HepG2 (cell line): ENCODE results near the gene GLTPD2. TPM values are rescaled to one million over a fixed set of nuclear protein-coding genes. Genes with fewer than 3 reads are reported as not detected.

ENCODE experiments used
- MATR3 ChIP-seq: sonication (generic); formaldehyde crosslinking; IDR thresholded peaks from 2 replicates; pipeline ENCODE4 v1.4.0; 2020; ENCODE audit warnings: missing genetic modification reagents
- TMF1 ChIP-seq: sonication (generic); formaldehyde crosslinking; IDR thresholded peaks from 2 replicates; pipeline ENCODE4 v1.8.1; 2022; ENCODE audit warnings: low read depth, missing genetic modification reagents
- ZBTB20 ChIP-seq: sonication (generic); formaldehyde crosslinking; IDR thresholded peaks from 2 replicates; pipeline ENCODE4 v1.8.1; 2023; ENCODE audit warnings: missing genetic modification reagents, low read depth, mild to moderate bottlenecking, borderline replicate concordance
- ZFP90 ChIP-seq: sonication (generic); formaldehyde crosslinking; IDR thresholded peaks from 2 replicates; pipeline ENCODE4 v1.8.0; 2022; ENCODE audit warnings: missing genetic modification reagents, mild to moderate bottlenecking, inconsistent platforms, borderline replicate concordance
- ZNF44 ChIP-seq: sonication (generic); formaldehyde crosslinking; IDR thresholded peaks from 2 replicates; pipeline ENCODE4 v1.5.1; 2020; ENCODE audit warnings: mild to moderate bottlenecking, missing genetic modification reagents
- ZNF563 ChIP-seq: sonication (generic); formaldehyde crosslinking; IDR thresholded peaks from 2 replicates; pipeline ENCODE4 v1.8.0; 2022; ENCODE audit warnings: mild to moderate bottlenecking, moderate library complexity, missing genetic modification reagents
- polyA plus RNA-seq, 8 experiments: library from polyadenylated mRNA; depleted of rRNA in 3 of 8; stranded (reverse) in 7 of 8; unstranded in 1 of 8; fragments of >200 nt; fragmentation: Illumina TruSeq in 4 of 8; extraction: Trizol in 4 of 8; gene quantifications; 2 replicates each; pipeline versions ENCODE4 v1.2.1 to v1.2.3, GENCODE V29; 2011 to 2016; ENCODE audit warnings: low read depth in 4 of 8, missing spikeins in 1 of 8, mixed read lengths in 1 of 8; ENCODE audit not compliant: insufficient read depth in 1 of 8
- total RNA-seq, 5 experiments: library from RNA; depleted of rRNA; stranded (reverse); fragments of >200 nt; fragmentation: Illumina TruSeq; extraction: Trizol; gene quantifications; 2 replicates each; pipeline ENCODE4 v1.2.3, GENCODE V29; 2016; ENCODE audit warnings: low read depth in 1 of 5
- TF ChIP-seq, protein P1 (sequence below): sonication (generic); formaldehyde crosslinking; IDR thresholded peaks from 2 replicates; pipeline ENCODE4 v1.5.0; 2020; ENCODE audit warnings: mild to moderate bottlenecking, missing genetic modification reagents
- TF ChIP-seq, protein P2 (sequence below): sonication (generic); formaldehyde crosslinking; IDR thresholded peaks from 2 replicates; pipeline ENCODE4 v1.8.1; 2023; ENCODE audit warnings: mild to moderate bottlenecking, missing genetic modification reagents
- TF ChIP-seq, protein P3 (sequence below): sonication (generic); formaldehyde crosslinking; IDR thresholded peaks from 2 replicates; pipeline ENCODE4 v1.5.0; 2020; ENCODE audit warnings: mild to moderate bottlenecking, missing genetic modification reagents, borderline replicate concordance
- TF ChIP-seq, protein P4 (sequence below): sonication (generic); formaldehyde crosslinking; IDR thresholded peaks from 2 replicates; pipeline ENCODE4 v1.9.0; 2022; ENCODE audit warnings: missing genetic modification reagents, mild to moderate bottlenecking, borderline replicate concordance
- TF ChIP-seq, protein P5 (sequence below): sonication (generic); formaldehyde crosslinking; IDR thresholded peaks from 2 replicates; pipeline ENCODE4 v1.4.0; 2020; ENCODE audit warnings: mild to moderate bottlenecking, missing genetic modification reagents

GLTPD2 gene
- total and polyA plus RNA-seq, 2 of the 13 experiments (the other 11 are each of a cell fraction or from before 2014, with no cell fraction given): 7.5 to 12.9 TPM

DNA sequence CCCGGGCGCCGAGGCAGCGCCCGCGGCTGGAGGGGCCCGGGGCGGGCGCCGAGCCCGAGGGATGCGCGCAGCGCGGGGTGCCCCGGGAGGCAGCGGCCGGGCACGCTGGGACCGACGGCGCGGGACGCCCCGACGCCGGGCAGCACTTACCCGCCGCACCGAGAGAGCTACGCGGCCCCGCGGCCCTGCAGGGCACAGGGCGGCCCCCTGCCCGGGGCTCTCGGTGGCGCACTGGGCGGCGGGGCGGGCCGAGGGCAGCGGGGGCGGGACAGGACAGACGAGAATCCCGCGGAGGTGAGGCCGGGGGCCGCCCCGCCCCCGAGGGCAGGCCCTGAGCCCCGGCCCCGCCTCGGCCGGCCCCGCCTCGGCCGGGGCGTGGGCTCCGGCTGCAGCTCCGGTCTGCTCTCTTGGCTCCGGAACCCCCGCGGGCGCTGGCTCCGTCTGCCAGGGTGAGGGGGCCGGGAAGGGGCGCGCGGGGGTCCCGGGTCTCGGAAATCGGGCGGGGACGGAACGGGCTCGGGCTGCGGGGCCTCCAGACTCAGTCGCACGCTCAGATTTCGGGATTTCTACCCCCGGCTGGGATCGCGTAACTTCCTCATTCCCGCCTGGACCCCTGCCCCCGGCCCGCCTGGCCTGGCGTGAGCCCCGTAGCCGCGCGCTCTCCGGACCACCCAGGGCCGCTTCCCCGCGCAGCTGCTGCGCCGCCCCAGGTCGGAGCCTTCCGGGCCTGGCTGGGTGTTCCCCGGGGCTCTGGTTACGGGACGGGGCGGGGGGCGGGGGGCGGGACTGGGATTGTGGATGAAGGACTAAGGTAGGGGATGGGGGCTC, 18.2 kb downstream of the GLTPD2 start, which contains the start of gene PLD2 (continued):
- TF ChIP-seq, protein P1, sequence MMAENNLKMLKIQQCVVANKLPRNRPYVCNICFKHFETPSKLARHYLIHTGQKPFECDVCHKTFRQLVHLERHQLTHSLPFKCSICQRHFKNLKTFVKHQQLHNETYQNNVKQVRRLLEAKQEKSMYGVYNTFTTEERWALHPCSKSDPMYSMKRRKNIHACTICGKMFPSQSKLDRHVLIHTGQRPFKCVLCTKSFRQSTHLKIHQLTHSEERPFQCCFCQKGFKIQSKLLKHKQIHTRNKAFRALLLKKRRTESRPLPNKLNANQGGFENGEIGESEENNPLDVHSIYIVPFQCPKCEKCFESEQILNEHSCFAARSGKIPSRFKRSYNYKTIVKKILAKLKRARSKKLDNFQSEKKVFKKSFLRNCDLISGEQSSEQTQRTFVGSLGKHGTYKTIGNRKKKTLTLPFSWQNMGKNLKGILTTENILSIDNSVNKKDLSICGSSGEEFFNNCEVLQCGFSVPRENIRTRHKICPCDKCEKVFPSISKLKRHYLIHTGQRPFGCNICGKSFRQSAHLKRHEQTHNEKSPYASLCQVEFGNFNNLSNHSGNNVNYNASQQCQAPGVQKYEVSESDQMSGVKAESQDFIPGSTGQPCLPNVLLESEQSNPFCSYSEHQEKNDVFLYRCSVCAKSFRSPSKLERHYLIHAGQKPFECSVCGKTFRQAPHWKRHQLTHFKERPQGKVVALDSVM (CRISPR knock-in tag): no peak
- no peak for TF ChIP-seq ZNF44 (CRISPR knock-in tag)
- TF ChIP-seq, protein P2, sequence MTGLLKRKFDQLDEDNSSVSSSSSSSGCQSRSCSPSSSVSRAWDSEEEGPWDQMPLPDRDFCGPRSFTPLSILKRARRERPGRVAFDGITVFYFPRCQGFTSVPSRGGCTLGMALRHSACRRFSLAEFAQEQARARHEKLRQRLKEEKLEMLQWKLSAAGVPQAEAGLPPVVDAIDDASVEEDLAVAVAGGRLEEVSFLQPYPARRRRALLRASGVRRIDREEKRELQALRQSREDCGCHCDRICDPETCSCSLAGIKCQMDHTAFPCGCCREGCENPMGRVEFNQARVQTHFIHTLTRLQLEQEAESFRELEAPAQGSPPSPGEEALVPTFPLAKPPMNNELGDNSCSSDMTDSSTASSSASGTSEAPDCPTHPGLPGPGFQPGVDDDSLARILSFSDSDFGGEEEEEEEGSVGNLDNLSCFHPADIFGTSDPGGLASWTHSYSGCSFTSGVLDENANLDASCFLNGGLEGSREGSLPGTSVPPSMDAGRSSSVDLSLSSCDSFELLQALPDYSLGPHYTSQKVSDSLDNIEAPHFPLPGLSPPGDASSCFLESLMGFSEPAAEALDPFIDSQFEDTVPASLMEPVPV: no peak
- no peak for TF ChIP-seq ZBTB20 (CRISPR knock-in tag)
- no peak for TF ChIP-seq ZFP90 (CRISPR knock-in tag)
- TF ChIP-seq, protein P3, sequence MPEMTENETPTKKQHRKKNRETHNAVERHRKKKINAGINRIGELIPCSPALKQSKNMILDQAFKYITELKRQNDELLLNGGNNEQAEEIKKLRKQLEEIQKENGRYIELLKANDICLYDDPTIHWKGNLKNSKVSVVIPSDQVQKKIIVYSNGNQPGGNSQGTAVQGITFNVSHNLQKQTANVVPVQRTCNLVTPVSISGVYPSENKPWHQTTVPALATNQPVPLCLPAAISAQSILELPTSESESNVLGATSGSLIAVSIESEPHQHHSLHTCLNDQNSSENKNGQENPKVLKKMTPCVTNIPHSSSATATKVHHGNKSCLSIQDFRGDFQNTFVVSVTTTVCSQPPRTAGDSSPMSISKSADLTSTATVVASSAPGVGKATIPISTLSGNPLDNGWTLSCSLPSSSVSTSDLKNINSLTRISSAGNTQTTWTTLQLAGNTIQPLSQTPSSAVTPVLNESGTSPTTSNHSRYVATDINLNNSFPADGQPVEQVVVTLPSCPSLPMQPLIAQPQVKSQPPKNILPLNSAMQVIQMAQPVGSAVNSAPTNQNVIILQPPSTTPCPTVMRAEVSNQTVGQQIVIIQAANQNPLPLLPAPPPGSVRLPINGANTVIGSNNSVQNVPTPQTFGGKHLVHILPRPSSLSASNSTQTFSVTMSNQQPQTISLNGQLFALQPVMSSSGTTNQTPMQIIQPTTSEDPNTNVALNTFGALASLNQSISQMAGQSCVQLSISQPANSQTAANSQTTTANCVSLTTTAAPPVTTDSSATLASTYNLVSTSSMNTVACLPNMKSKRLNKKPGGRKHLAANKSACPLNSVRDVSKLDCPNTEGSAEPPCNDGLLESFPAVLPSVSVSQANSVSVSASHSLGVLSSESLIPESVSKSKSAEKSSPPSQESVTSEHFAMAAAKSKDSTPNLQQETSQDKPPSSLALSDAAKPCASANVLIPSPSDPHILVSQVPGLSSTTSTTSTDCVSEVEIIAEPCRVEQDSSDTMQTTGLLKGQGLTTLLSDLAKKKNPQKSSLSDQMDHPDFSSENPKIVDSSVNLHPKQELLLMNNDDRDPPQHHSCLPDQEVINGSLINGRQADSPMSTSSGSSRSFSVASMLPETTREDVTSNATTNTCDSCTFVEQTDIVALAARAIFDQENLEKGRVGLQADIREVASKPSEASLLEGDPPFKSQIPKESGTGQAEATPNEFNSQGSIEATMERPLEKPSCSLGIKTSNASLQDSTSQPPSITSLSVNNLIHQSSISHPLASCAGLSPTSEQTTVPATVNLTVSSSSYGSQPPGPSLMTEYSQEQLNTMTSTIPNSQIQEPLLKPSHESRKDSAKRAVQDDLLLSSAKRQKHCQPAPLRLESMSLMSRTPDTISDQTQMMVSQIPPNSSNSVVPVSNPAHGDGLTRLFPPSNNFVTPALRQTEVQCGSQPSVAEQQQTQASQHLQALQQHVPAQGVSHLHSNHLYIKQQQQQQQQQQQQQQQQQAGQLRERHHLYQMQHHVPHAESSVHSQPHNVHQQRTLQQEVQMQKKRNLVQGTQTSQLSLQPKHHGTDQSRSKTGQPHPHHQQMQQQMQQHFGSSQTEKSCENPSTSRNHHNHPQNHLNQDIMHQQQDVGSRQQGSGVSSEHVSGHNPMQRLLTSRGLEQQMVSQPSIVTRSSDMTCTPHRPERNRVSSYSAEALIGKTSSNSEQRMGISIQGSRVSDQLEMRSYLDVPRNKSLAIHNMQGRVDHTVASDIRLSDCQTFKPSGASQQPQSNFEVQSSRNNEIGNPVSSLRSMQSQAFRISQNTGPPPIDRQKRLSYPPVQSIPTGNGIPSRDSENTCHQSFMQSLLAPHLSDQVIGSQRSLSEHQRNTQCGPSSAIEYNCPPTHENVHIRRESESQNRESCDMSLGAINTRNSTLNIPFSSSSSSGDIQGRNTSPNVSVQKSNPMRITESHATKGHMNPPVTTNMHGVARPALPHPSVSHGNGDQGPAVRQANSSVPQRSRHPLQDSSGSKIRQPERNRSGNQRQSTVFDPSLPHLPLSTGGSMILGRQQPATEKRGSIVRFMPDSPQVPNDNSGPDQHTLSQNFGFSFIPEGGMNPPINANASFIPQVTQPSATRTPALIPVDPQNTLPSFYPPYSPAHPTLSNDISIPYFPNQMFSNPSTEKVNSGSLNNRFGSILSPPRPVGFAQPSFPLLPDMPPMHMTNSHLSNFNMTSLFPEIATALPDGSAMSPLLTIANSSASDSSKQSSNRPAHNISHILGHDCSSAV (CRISPR knock-in tag): no peak
- TF ChIP-seq, protein P4, sequence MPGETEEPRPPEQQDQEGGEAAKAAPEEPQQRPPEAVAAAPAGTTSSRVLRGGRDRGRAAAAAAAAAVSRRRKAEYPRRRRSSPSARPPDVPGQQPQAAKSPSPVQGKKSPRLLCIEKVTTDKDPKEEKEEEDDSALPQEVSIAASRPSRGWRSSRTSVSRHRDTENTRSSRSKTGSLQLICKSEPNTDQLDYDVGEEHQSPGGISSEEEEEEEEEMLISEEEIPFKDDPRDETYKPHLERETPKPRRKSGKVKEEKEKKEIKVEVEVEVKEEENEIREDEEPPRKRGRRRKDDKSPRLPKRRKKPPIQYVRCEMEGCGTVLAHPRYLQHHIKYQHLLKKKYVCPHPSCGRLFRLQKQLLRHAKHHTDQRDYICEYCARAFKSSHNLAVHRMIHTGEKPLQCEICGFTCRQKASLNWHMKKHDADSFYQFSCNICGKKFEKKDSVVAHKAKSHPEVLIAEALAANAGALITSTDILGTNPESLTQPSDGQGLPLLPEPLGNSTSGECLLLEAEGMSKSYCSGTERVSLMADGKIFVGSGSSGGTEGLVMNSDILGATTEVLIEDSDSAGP: peak; percentile 14; the same call in 1 of the 2 replicates
- TF ChIP-seq ZNF563 (CRISPR knock-in tag): 0 out of 2 replicates have a peak, but pooled peaks have one; percentile 71
- no peak for TF ChIP-seq TMF1 (CRISPR knock-in tag)
- TF ChIP-seq, protein P5, sequence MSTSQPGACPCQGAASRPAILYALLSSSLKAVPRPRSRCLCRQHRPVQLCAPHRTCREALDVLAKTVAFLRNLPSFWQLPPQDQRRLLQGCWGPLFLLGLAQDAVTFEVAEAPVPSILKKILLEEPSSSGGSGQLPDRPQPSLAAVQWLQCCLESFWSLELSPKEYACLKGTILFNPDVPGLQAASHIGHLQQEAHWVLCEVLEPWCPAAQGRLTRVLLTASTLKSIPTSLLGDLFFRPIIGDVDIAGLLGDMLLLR (CRISPR knock-in tag): 0 out of 2 replicates have a peak, but pooled peaks have one; percentile 11
- no peak for TF ChIP-seq MATR3 (CRISPR knock-in tag)
